Measurements from ENCODE around the gene GRIP1.

GRIP1 gene

DNA sequence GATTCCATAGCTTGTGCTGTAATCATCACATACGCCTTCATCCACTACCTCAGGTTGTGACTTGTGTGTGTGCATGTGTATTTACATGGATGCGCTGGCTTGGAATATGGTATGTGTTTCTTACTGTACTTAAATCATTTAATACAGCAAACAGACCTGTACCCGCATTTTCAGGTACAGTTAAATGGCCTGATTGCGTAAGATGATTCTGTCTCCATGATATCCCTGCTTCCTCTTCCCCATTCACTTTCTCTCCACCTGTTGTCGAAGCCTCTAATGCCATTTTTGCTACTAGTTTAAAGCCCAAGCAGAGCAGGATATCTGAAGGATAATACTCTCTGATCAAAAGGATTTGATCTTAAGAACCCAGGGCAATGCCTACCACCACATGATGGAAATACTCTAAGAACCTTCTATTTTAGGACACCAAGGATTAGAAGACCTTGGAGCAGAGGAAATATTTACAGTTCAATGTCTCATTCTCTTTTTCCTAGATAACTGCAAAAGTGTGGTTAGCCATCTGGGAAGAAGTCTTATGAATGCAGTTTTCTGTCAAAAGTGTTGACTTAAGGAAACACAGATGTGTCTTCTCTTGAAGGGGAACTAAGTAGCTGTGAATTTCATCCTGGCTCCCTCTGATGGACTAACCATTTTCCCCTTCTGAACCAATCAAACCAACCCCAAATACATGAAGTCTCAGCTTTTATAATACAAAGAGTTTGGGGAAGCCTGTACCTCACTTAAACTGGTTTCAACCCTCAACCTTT lies 297.9 kb downstream of the GRIP1 start:
- TF ChIP-seq, protein P1, sequence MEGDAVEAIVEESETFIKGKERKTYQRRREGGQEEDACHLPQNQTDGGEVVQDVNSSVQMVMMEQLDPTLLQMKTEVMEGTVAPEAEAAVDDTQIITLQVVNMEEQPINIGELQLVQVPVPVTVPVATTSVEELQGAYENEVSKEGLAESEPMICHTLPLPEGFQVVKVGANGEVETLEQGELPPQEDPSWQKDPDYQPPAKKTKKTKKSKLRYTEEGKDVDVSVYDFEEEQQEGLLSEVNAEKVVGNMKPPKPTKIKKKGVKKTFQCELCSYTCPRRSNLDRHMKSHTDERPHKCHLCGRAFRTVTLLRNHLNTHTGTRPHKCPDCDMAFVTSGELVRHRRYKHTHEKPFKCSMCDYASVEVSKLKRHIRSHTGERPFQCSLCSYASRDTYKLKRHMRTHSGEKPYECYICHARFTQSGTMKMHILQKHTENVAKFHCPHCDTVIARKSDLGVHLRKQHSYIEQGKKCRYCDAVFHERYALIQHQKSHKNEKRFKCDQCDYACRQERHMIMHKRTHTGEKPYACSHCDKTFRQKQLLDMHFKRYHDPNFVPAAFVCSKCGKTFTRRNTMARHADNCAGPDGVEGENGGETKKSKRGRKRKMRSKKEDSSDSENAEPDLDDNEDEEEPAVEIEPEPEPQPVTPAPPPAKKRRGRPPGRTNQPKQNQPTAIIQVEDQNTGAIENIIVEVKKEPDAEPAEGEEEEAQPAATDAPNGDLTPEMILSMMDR (IDR thresholded peaks at IDR 0.05; ENCODE audit: low read depth, low read length) = no peak
- no peak overlapping the region for H3K4me3 ChIP-seq (ENCODE audit: low read depth, low read length)

DNA sequence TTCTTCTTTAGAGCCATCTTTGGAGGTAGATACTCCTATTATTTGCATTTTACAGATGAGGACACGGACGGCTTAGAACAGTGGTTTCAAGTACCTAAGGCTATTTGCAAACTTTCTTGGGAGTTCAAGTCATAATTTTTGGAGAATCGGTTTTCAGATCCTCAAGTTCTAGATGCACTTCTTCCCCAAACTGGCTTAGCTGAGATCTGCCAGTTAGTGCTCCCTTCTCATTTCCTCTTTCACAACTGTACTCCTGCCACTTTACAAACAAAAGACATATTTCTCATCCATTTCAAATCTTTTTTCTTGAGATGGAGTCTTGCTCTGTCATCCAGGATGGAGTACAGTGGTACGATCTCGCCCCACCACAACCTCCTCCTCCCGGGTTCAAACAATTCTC lies 299.3 kb downstream of the GRIP1 start:
- H3K4me3 ChIP-seq (ENCODE audit: low read depth, low read length) = no peak overlapping the region

DNA sequence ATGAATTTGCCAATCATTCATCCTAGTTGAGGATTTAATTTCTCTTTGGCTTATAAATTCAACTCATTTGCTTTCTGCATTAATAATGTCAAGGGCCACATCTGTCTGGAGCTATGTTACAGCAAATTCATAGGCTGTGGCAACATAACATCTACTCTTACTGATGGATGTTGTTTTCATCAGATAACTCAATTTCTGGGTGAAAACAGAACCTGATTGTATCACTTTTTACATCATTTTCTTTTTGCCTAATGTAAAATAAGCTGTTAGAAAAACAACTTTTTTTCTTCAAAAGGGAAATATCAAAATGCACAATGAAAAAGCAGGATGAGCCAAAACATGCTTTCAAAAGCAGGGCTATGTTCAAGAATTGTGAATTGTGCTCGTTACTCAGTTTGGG lies 303.3 kb downstream of the GRIP1 start:
- H3K4me3 ChIP-seq (ENCODE audit: low read depth, low read length) = no peak overlapping the region
- TF ChIP-seq, protein P1 (IDR thresholded peaks at IDR 0.05; ENCODE audit: low read depth, low read length) = no peak

More for the DNA sequence above, 299.3 kb downstream of the GRIP1 start:
- TF ChIP-seq, protein P1 (IDR thresholded peaks at IDR 0.05; ENCODE audit: low read depth, low read length) = no peak

DNA sequence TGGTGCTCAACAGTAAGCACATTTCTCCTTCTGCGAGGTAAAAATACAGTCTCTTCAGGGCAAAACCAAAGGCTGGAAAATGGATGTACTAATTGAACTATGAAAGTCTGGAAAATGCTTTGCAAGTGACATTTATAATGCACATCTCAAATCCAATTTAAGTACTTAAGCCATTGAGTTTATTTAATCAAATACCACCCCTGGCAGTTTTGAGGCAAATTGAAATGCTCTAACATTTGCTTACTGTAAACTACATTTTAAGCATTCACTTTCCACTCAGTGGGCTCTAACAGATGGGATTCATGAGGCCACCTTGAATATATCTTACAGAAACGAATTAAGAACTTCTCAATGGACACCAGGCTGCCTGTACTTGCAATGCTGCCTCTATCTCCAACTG lies 306.9 kb downstream of the GRIP1 start:
- H3K4me3 ChIP-seq (ENCODE audit: low read depth, low read length) = no peak overlapping the region
- TF ChIP-seq, protein P1 (IDR thresholded peaks at IDR 0.05; ENCODE audit: low read depth, low read length) = no peak

DNA sequence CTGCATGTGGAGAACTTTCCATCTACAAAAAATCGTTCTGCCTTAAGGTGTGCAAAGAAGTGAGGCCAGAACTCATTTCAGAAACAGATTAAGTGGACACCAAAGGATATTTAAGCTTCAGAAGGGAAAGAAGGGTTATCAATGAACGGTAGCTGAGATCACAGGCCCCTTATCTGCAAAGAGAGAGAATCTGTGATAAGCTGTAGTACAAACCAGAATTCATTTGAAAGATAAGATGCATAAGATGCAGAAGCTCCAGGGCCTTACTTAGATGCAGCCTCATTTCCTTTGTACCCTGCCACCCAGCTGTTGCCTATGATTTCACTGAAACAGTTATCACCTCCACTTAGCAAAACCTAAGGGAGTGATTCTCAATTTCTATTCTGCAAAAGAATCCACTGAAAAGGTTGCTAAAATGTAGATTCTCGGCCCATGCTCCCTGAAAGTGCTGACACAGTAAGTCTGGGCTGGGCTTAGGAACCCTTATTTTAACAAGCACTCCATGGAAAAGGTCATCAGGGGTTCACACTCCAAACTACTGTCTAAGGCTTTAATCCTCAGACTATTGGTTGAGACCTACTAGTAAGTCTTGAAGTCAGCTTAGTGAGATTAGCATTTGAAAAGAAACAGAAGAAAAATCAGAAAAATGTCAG lies 311.7 kb downstream of the GRIP1 start:
- TF ChIP-seq, protein P1 (IDR thresholded peaks at IDR 0.05; ENCODE audit: low read depth, low read length) = no peak

DNA sequence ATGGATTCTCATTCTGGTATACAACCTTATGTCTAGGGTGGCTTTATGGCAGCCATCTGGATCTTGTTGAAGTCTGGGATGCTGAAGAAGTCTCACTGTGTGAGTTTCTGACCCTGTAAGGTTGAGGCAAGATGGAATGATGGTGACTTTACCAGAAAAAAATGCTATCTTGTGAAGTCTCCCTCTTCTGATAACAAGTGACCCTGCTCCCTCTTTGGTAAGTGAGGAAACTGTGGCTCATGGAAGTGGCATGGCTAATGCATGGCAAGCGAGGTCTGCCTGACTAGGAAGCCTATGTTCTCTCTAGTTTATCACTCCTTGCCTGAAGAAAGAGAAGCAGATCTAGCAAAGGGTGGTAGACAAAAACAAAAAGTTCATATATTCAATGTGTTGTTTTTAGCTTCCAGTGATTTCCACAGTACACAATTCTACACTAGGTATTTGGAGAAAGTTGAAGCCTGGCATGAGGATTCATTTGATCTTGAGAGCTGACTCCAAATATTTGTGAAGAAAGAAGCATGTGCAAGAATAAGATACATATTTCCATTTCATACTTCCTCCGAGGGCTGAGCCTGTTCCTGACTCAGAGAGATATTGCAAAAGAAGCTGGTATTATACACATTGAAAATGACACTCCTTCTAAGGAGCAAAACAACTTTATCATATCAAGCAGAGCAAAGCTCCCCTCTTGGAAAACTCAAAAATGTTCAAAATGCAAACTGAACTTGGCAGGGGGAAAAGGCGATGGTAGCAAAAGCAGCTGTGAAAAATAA lies 313.0 kb downstream of the GRIP1 start:
- H3K4me3 ChIP-seq (ENCODE audit: low read depth, low read length) = no peak overlapping the region
- TF ChIP-seq, protein P1 (IDR thresholded peaks at IDR 0.05; ENCODE audit: low read depth, low read length) = no peak

More for the DNA sequence above, 311.7 kb downstream of the GRIP1 start:
- no peak overlapping the region for H3K4me3 ChIP-seq (ENCODE audit: low read depth, low read length)
